Hepatocyte (in vitro differentiated cells): ENCODE measurements around the gene PPOX.

Experiments
- CTCF ChIP-seq: fragments of 200-600 bp; sonication (generic); IDR thresholded peaks from 2 replicates; pipeline ENCODE4 v1.5.1; 2016; ENCODE audit warnings: antibody characterized with exemption, mild to moderate bottlenecking; ENCODE audit not compliant: poor library complexity
- EZH2phosphoT487 ChIP-seq: fragments of 200-600 bp; sonication (generic); IDR thresholded peaks from one replicate; pipeline ENCODE4 v1.6.1; 2018; ENCODE audit warnings: antibody characterized with exemption, mild to moderate bottlenecking, low read depth, moderate library complexity; ENCODE audit not compliant: unreplicated experiment, severe bottlenecking

DNA sequence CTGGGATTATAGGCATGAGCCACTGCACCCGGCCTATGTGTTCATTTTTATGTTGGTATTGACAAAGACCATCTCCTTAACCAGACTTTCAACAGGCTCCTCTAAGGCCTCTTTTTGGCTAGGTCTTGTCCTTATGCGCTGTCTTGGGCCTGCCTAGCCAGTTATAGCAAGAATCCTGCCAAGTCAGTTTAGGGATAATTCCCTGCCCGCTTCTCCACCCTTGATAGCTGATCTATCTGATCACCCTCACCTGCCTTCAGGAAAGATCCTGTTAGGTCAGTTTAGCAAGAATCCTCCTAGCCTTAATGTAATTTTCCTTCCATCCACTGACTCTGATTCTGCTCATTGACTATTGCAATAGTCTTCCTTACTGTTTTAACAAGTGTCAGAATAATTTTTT, 13.5 kb downstream of the PPOX start:
- TF ChIP-seq CTCF (no peak), EZH2phosphoT487 (no peak)
